Liver (tissue), 3 donors: ENCODE measurements around the gene REEP3.
A peak's percentile ranks its signal among the peaks of the same experiment; 100 is the strongest.

ENCODE experiments used
- ATF3 ChIP-seq: IDR thresholded peaks from 2 replicates; pipeline ENCODE4 v1.6.1; 2016; ENCODE audit warnings: antibody characterized with exemption
- CTCF ChIP-seq: fragments of 150-350 bp; IDR thresholded peaks from 2 replicates; pipeline ENCODE4 v1.5.1; 2017; ENCODE audit warnings: improper control_type of control experiment, low read depth, low read length; ENCODE audit not compliant: missing input control
- FOXA1 ChIP-seq: IDR thresholded peaks from 2 replicates; pipeline ENCODE4 v1.6.1; 2016; ENCODE audit warnings: antibody characterized with exemption
- GABPA ChIP-seq, 2 donors: IDR thresholded peaks in 1 of 2; conservative IDR thresholded peaks in 1 of 2; 2 replicates each; pipeline ENCODE4 v1.6.1; 2016; ENCODE audit warnings: antibody characterized with exemption in 2 of 2, mild to moderate bottlenecking in 1 of 2, moderate library complexity in 1 of 2
- HNF4A ChIP-seq, 2 donors: conservative IDR thresholded peaks; 2 replicates each; pipeline ENCODE4 v1.6.1; 2016; ENCODE audit warnings: antibody characterized with exemption in 2 of 2, mild to moderate bottlenecking in 2 of 2
- JUND ChIP-seq, 2 donors: IDR thresholded peaks; 2 replicates each; pipeline ENCODE4 v1.6.1; 2016; ENCODE audit warnings: antibody characterized with exemption in 2 of 2
- RAD21 ChIP-seq, 2 donors: IDR thresholded peaks; 2 replicates each; pipeline ENCODE4 v1.6.1; 2016; ENCODE audit warnings: antibody characterized with exemption in 2 of 2, mild to moderate bottlenecking in 2 of 2
- REST ChIP-seq: IDR thresholded peaks from 2 replicates; pipeline ENCODE4 v1.6.1; 2016; ENCODE audit warnings: antibody characterized with exemption, mild to moderate bottlenecking
- RXRA ChIP-seq, 2 donors: IDR thresholded peaks; 2 replicates each; pipeline ENCODE4 v1.6.1; 2017 to 2018; ENCODE audit warnings: antibody characterized with exemption in 2 of 2, mild to moderate bottlenecking in 1 of 2
- SP1 ChIP-seq: IDR thresholded peaks from 2 replicates; pipeline ENCODE4 v1.6.1; 2018; ENCODE audit warnings: antibody characterized with exemption, mild to moderate bottlenecking
- TAF1 ChIP-seq: conservative IDR thresholded peaks from 2 replicates; pipeline ENCODE4 v1.6.1; 2016; ENCODE audit warnings: antibody characterized with exemption, mild to moderate bottlenecking
- YY1 ChIP-seq: IDR thresholded peaks from 2 replicates; pipeline ENCODE4 v1.6.1; 2016; ENCODE audit warnings: antibody characterized with exemption, mild to moderate bottlenecking
- donor health status: healthy.
- donor health status: healthy.

GRCh38 chr10:63666836-63667383, 145.7 kb downstream of the REEP3 start:
- no peak for TF ChIP-seq CTCF
- peak in 1 of 2 donors; percentile 19 for TF ChIP-seq RAD21 (IDR thresholded peaks at IDR 0.05)
- no peak for TF ChIP-seq TAF1
- TF ChIP-seq JUND (IDR thresholded peaks at IDR 0.05), result peak in 1 of 2 donors; percentile 18
- TF ChIP-seq YY1, result no peak
- TF ChIP-seq ATF3, result no peak
- TF ChIP-seq RXRA (IDR thresholded peaks at IDR 0.05), result peak; percentile 15 to 28
- TF ChIP-seq HNF4A (conservative IDR thresholded peaks at IDR 0.05), result no peak
- no peak for TF ChIP-seq REST
- no peak for TF ChIP-seq FOXA1
- TF ChIP-seq GABPA (IDR thresholded peaks at IDR 0.05 in 1 of 2, conservative IDR thresholded peaks at IDR 0.05 in 1 of 2), result no peak
- peak; percentile 12 for TF ChIP-seq SP1
